Stimulated activated CD4-positive, alpha-beta T cell treated with anti-CD3 and anti-CD28 coated beads, Interleukin-1b, Interleukin-23, amount 100 ng/mL, for 4 hours (primary cell): ENCODE data around the gene RGS10.
"Not testable (repeated sequence)": the region's sequence is repeated elsewhere in the genome, so short reads cannot be mapped to it uniquely, and the experiment has no call there.

ENCODE experiments used
- DNase-seq, 2 donors: peaks; one replicate each; pipeline ENCODE4 v3.0.0-alpha.2; 2020; ENCODE audit warnings: low read depth in 2 of 2

The RGS10 gene

DNA sequence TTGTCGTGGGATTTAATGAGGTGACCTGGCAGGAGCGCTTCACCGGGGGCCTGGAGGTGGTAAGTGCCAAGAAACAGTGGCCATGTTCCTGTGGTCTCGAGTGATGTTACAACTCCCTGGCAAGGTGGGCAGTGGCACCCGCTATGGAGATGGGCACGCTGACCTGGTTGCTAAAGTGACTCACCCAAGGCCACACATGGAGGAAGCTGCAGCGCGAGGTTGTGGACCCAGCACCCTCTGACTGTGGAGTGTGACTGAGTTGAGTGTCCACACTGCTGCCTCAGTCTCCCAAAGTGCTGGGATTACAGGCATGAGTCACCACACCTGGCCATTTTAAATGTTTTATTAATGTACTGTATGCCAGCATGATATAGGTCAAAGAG is 73.2 kb downstream of the RGS10 start:
- no peak for DNase-seq

DNA sequence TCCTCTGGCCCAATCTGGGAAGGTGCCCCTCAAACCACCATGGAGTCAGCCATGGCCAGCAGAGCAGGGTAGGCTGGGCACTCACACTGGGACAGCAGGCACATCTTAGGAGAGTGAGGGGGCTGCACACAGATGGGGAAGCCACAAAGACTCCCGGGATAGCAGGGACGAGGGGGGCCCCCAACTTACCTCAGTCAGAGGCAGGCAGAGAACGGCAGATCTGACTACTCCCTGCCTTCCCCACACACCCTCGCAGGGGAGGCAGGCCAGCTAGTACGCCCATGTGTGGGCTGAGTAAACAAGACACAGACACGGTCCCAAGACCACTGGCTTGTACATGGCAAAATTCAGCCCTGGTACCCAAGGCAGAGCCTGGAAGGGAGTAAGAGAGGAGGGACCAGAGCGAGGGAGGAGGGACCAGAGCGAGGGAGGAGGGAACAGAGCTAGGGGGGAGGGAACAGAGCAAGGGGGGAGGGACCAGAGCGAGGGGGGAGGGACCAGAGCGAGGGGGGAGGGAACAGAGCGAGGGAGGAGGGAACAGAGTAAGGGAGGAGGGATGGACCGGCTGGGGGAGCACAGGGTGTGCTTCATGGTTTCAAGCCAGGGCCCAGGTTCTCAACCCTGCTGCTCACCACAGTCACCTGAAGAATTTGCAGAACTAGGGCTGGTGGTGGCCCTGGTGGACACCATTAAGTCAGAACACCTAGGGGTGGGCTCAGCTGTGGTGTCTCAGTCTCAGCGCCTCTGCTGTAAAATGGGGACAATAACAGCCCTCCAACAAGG is 73.8 kb downstream of the RGS10 start:
- no peak for DNase-seq

DNA sequence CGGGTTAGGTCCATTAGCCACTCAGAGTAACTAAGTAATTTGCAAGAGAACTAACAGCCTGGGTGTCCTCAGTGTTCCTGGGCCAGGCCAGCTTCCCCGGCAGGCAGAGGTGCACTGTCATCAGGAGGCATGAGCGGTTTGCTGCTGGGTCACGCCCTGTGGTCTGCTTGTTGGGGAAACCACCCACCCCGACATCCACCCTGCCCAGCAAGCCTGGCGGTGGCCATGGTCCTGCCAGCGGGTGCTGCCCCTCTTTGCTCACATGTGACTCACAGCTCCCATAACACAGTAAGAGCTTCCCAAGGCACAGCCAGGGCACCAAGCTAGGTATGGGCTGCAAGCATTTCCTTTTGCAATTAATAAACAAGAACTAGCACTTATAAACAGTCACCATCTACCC is 75.9 kb downstream of the RGS10 start:
- DNase-seq: no peak

DNA sequence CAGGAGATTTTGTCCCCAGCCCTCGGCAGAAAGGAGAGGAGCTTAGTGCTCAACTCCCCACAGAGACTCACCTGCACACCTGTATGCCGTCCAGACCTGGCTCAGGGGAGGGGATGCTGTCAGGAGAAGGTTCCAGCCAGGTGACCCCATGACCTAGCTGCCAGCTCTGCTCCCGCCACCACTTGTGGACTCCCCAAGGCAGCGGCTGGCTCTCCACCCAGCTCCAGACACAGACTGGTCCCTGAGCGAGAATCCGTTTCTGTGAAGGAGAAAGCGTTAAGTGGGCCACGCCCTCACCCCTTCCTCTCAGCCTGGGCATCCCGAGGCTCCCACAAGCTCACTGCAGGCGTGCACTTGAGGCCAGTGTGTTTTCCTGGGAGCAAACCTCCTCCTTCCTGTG is 76.4 kb downstream of the RGS10 start:
- no peak for DNase-seq

DNA sequence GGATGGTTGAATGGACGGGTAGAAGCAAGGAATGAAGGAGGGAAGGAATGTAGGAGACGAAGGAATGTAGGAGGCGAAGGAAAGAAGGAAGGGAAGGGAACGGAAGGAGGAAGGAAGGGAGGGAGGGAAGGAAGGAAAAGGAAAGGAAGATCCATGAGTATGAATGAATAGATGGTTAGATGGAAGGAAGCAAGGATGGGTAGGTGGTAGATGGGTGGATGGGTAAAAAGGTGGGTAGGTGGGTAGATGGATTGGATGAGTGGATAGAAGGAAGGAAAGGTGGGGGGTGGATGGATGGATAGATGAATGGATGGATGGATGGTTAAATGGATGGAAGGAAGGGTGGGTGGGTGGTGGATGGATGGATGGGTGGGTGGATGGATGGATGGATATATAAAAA is 77.4 kb downstream of the RGS10 start:
- no peak for DNase-seq

DNA sequence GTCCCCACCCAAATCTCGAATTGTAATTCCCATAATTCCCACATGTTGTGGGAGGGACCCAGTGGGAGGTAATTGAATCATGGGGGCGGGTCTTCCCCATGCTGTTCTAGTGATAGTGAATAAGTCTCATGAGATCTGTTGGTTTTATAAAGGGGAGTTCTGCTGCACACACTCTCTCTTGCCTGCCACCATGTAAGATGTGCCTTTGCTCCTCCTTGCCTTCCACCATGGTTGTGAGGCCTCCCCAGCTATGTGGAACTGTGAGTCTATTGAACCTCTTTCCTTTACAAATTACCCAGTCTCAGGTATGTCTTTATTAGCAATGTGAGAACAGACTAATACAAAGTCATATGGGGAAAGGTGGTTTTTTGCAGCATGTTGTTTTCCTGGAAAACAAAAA is 79.3 kb downstream of the RGS10 start:
- not testable (repeated sequence) for DNase-seq

DNA sequence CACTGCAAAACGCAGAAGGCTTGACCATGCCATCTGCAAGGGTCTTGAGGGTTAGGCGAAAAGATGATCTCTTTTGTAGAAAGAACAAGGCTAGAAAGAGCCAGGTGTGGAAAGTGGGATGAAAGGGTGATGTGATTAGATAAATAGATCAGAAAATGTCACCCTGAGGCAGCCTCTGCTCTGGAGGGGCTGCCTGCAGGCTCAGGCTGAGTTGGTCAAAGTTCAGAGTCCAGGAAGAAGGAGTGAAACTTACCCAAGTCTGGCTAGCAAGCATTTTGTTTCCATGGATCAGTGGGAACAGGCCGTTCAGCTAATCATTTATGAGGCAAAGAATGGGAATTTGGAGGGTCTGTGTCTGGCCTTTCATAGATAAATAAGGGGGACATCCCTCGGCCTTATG is 79.7 kb downstream of the RGS10 start:
- no peak for DNase-seq

DNA sequence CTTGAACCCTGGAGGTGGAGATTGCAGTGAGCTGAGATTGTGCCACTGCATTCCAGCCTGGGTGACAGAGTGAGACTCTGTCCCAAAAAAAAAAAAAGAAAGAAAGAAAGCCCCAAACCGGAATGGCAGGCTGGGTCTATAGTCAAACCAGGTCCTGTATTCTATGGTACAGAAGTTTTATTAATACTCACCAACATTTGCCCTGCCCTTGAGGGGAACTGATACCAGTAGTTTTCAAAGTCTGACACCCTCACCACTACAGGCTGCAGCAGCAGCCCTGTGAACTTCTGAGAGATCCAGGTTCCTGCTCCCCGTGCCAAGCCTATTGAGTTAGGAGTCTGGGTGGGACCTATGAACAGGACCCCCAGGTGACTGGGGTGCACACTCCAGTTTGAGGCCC is 80.6 kb downstream of the RGS10 start:
- no peak for DNase-seq

DNA sequence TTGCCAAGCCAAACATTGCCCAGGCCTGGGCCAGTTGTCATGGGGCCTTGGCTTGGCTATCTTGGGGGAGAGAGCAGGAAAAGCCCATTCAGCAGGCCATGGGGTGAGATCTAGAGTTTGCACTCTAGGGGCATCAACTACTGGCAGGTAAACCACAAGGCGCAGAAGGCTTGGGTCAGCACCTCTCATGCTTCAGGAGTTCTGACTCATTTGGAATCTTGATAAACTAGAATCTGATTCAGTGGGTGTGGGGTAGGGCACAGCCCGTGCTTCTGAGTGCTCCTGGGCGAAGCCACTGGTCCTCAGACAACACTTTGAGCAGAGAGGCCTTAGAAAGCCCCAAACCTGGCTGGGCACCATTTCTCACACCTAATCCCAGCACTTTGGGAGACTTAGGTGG is 81.1 kb downstream of the RGS10 start:
- DNase-seq: no peak

DNA sequence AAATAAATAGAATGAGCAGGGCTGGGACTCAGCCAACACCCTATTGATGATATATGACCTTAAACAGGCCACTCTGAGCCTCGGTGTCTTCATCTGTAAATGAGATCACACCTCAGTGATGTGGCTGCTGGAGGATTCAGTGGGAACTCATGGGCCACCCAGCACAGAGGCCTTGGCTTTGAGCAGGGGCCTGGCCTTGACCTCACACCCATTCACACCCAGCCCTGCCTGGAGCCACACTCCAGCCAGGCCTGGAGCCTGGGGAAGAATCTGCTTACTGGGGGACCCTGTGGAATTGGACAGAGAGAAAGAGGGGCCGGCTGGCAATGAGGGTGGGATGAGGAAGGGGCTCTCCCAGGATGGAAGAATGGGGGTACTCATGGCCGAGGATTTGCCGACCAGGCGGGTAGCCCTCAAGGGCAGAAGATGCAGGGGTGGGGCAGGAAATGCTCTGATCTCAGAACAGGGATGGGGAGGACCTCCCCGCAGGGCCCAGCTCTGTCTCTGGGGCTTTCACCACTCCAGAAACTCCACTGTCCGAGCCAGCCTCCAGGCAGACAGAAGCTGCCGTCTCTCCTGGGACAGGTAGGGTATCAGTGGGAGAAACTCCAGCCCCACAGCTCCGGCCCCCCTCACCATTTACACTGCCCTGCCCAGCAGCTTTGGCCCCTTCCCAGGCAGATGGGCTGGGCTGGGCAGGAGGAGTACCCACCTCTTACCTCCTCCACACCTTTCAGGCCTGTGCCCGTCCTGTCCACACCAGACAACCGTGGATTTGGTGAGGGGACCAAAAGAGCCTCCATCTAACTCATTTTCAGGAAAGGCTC is 81.9 kb downstream of the RGS10 start:
- DNase-seq: no peak

DNA sequence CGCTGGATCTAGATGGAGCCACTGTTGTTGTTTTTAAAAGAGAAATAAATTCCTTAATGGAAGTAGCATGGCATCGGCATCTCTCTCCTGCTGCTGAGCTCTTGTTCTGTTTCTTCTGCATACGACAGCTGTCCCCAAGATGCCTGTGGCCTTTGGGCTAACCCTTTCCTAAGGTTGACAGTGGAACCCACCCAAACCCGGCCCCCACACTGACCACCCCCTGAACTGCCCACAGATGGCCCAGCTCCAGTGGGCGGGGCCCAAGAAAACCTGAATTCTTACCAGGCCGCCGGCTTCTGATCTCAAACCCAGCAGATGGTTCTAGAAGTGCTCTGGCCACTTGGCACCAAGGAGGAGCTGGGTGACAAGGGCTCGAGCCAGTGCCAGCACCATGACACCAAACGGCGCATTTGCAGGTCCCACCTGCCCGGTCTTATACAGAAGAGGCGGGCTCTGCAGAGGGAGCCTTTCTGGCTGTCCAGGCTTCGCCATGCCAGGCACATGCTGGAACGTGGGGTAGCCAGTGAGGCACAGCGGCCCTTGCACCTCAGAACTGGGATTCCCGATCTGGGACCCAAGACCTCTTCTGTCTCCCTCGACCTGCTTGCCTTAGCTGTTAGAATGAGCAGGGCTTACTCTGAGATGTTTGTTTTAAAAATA is 82.7 kb downstream of the RGS10 start:
- DNase-seq: no peak

DNA sequence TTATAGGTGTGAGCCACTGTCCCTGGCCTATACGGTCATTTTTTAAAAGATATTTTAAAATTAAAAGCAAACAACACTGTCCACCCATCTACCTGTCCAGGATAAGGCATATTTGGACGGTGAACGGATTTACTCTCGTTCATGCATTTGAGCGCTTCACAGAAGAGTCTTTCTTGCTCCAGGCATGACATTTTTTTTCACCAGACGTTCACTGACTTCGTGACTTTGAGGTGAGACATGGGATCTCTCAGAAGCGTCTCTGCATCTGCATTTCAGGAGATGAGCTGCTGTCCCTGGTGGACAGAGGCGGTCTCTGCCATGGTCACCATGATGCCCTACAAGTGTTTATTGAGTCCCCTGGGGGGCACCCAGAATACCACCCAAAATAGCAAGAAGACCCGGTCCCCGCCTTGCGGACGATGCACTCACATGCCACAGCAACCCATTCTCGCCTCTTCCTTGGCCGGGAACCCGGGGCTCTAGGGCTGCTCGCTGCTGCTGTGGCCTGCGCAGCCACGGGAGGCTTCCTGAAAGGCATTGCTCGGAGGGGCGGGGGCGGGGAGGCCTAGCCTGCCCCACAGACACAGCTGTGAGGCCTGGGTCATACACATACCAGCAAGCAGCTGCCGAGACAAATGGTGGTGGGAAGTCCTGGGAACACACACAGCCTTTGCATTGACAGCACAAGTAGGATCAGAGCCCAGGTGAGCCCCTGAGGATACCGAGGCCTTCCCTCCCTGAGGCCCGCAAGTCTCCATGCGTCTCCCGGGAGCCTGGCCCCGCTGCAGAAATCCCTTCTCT is 84.4 kb downstream of the RGS10 start:
- DNase-seq: no peak

DNA sequence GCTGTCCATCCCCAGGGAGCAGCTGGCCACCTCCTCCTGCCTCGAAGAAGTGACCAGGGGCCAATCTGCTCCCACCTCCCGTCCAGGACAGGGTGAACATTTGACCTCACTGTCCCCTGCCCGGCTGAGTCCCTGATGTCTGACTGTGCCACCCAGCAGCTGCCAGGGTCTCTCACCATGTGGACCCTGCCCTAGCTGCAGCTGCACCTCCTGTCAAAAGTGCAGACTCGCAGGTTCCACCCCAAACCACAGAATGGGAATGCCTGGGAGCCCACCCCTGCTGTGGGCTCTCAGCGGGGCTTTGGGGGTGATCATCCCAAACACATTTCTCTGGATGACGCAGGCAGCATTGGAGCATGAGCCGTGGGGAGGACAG is 86.1 kb downstream of the RGS10 start:
- DNase-seq: no peak

DNA sequence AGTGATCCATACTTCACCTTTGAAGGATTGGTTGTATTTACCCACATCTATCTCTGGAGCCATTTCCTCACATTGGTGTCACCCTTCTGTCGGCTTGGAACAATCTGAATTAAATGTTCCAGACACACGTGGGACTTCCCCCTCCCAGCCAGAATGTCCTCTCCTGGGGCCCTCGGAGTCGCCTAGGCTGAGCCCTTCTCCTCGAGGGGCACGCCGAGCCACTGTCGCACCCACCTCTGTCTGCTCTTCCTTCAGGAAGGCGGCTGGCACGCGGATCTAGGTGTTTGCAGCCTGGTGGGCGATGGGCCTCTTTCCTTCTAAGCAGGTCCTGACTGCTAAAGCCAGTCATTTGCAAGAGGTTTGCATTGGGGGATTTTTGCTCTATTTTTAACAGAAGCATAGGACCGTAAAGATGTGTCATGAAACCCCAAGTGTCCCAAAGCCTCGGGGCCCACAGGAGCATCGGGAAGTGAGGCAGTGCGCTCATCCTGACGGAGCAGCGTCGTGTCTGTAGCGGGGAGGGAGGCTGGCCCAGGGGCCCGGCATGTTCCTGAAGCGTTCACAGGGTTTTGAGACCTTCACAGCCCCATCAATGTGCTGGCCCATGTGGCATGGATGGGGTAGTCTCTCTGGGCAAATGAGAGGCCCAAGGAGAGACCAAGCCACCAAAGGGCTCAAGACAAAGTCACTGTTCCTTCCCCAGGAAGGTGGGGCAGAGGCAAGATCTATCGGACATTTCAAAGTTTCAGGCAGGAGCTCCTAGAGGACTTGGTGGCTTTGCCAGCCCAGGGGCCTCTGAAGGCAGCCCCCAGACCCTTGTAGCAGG is 86.7 kb downstream of the RGS10 start:
- no peak for DNase-seq

DNA sequence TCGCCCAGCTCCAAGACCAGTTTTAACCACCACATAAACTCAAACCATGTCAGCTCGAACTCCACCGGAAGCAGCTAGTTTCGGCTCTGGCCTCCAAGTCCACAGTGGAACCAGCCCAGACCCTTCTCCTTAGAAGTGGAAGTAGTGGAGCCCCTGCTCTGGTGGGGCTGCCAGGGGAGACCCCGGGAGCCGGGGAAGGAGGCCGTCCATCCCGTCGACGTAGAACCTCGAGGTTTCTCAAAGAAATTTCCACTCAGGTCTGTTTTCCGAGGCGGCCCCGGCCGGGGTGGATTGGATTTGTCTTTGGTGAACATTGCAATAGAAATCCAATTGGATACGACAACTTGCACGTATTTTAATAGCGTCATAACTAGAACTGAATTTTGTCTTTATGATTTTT is 87.5 kb downstream of the RGS10 start:
- DNase-seq: no peak

DNA sequence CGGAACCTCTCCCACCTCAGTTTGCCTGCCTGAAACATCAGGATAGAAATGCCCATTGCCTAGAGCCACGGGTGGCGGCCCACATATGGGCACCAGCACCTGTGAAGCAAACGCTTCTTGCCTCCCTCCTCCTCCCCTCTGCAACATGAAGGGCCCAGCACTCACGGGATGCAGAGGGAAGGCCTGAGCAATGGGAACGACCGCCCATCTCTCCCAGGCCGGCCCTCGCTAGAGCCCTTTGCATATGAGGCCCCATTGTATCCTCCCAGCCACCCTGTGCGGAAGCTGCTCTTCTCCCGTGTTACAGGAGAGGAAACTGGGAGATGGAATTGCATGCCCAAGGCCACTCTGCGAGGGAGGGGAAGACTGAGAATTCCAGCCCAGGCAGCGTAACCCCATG is 88.2 kb downstream of the RGS10 start:
- DNase-seq: no peak

DNA sequence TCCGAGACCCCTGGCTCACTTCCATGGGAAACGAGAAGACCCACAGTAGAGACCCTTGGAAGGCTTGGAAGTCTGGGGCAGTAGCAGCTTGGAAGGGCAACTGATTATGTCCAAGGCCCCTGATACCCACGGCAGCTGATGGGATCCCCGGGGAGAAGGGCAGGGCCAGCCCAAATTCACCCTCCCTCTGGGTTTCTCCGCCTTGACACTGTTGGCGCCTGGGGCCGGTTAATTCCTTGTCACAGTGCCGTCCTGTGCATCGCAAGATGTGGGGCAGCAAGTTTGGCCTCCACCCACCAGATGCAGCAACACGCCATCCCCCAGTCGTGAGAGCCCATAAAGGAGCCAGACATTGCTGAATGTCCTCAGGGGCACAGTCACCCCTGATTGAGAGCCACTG is 89.2 kb downstream of the RGS10 start:
- no peak for DNase-seq

DNA sequence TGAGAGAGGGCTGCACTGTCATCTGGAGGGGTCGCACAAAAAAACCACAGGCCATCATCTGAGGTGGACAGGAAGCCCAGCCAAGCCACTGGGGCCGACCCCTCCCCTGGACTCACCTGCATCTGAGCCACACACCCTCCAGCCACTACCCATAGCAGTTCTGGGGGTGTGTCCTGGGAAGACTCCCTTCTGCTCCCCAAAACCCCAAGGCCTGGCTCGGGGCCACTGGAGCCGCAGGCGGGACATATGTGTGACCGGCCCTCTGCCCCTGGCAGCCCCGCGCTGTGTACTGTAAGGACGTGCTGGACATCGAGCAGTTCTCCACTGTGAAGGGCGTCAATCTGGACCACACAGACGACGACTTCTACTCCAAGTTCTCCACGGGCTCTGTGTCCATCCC is 90.1 kb downstream of the RGS10 start:
- DNase-seq: no peak

DNA sequence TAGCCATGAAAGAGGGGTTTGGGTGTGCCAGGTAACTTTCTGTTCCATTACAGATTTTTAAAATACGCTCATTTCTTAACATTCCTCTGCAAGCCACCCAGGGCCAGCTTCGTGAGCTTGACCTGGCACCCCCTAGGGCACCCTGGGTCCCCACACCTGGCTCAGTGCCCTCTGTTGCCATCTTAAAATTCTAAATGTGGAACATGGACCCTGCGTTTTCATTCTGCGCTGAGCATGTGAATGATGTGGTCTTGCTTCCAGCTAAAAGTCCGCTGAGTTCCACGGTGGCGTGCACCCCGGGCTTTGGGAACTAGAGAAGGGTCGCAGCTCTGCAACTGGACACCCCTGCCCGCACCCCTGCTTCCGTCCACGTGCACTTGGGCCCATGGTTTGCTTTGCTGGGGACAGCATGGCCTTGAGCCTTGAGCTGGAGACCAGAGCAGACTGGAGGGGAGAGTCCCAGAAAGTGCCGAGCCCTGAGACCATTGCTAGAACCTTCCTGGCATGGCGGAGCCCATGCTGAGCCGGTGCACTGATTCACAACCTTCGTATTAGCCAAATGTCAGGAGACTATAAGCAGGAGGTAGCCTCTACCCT is 91.1 kb downstream of the RGS10 start:
- DNase-seq: no peak

DNA sequence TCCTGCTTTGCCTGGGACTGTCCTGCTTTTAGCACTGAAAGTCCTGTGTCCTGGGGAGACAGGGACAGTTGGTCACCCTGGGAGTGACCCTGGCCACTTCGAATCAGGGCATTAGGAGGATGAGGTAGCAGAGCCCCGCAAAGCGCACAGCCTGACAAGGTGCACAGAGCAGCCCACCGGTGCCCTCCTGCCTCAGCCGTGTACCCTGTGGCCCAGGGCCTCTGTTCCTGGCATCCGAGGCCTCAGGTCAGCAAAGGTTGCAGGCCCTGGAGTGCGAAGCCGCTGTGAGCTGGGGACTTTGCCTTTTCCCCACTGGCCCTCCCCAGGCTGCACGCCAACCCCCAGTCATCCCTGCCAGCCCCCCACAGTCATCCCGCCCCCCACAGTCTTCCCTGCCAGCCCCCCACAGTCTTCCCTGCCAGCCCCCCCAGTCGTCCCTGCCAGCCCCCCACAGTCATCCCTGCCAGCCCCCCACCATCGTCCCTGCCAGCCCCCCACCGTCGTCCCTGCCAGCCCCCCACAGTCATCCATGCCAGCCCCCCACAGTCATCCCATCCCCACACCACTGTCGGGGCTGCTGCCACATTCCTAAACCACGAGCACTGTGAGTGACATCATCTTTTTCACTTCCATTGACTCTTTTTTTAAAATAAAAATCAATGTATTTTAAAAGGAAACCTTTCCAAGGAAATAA is 91.8 kb downstream of the RGS10 start:
- DNase-seq: no peak
